Gastroesophageal sphincter (tissue), 4 donors: ENCODE measurements around the gene MED25. TPM values are rescaled to one million over a fixed set of nuclear protein-coding genes. Genes with fewer than 3 reads are reported as not detected.

ENCODE experiments used
- ATAC-seq: fragments of 150-250 bp; one replicate; pipeline ENCODE4 v1.9.1; 2016; ENCODE audit warnings: mild to moderate bottlenecking, moderate library complexity
- H3K27ac ChIP-seq, 4 donors: fragments of 200-600 bp; sonication (generic) in 3 of 4; 1 replicate in 3 of 4; 2 replicates in 1 of 4; pipeline ENCODE4 v1.5.1; 2016 to 2019
- H3K27me3 ChIP-seq: fragments of 200-600 bp; sonication (generic); one replicate; pipeline ENCODE4 v1.5.1; 2019
- H3K36me3 ChIP-seq, 2 donors: fragments of 200-600 bp; sonication (generic); one replicate each; pipeline ENCODE4 v1.5.1; 2019; ENCODE audit warnings: control low read depth in 1 of 2
- H3K4me1 ChIP-seq, 3 donors: fragments of 200-600 bp; sonication (generic); 1 replicate in 2 of 3; 2 replicates in 1 of 3; pipeline ENCODE4 v1.5.1; 2016 to 2019; ENCODE audit warnings: control low read depth in 2 of 3
- H3K4me3 ChIP-seq, 2 donors: fragments of 200-600 bp; sonication (generic); one replicate each; pipeline ENCODE4 v1.5.1; 2019; ENCODE audit warnings: mild to moderate bottlenecking in 1 of 2, moderate library complexity in 1 of 2
- H3K9me3 ChIP-seq, 3 donors: fragments of 200-600 bp; sonication (generic); one replicate each; pipeline ENCODE4 v1.5.1; 2017 to 2019; ENCODE audit warnings: control low read depth in 2 of 3
- EP300 ChIP-seq: sonication (generic); formaldehyde crosslinking; IDR thresholded peaks from one replicate; pipeline ENCODE4 v1.6.1; 2017; ENCODE audit warnings: antibody characterized with exemption, mild to moderate bottlenecking
- POLR2A ChIP-seq, 2 donors: fragments of 450-650 bp; IDR thresholded peaks; one replicate each; pipeline ENCODE4 v1.6.1; 2017; ENCODE audit warnings: antibody characterized with exemption in 2 of 2, mild to moderate bottlenecking in 2 of 2, moderate library complexity in 1 of 2
- POLR2AphosphoS5 ChIP-seq: sonication (generic); formaldehyde crosslinking; IDR thresholded peaks from one replicate; pipeline ENCODE4 v1.6.1; 2017; ENCODE audit warnings: antibody characterized with exemption
- WGBS, 2 donors: methylation state at CpG; one replicate each; pipeline ENCODE4 v1.1.5; 2018; ENCODE audit warnings: low coverage in 1 of 2; 5-methylcytosine and 5-hydroxymethylcytosine counted together
- small RNA-seq, 4 donors: library from RNA; depleted of rRNA; stranded (forward); fragments of <200 nt; gene quantifications; one replicate each; pipeline ENCODE3, GENCODE V24; 2016
- total RNA-seq, 4 donors: library from RNA; depleted of rRNA; stranded (reverse); fragments of >200 nt; gene quantifications; one replicate each; pipeline ENCODE4 v1.1.0, GENCODE V29; 2016
- TF ChIP-seq, protein P1 (sequence below), 4 experiments: fragments of 200-600 bp in 2 of 4; fragments of 450-650 bp in 2 of 4; sonication (generic) in 1 of 4; IDR thresholded peaks; one replicate each; pipeline ENCODE4 v1.5.1; 2017 to 2019; ENCODE audit warnings: antibody characterized with exemption in 4 of 4, mild to moderate bottlenecking in 2 of 4, moderate library complexity in 2 of 4

Gene MED25
- total RNA-seq, 4 donors from 2014 or later = 26.7 to 36.1 (median 28.7) TPM

DNA sequence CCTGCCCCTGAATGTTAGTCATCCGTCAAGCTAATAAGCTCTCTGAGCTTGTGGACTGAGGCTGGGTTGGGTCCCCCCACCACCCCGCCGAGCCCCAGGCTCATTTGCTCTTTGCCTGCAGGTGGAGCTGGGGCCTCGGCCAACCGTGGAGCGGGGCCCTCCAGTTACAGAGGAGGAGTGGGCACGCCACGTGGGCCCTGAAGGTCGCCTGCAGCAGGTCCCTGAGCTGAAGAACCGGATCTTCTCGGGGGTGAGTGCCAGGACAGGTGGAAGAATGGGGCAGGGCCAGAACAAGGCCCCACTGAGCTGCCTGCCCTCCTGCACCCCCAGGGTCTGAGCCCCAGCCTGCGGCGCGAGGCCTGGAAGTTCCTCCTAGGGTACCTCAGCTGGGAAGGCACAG, 64.6 kb downstream of the MED25 start:
- Histone ChIP-seq H3K36me3 (peaks cover 0 to 88% of the 10 kb centered on the region in 2 donors), H3K27me3 (no peaks in the 10 kb centered on the region), H3K4me3 (no peak overlapping the region), H3K4me1 (peaks cover 0 to 26% (median 9%) of the 10 kb centered on the region in 3 donors), H3K9me3 (peaks cover 0 to 4% (median 0%) of the 10 kb centered on the region in 3 donors), H3K27ac (no peak overlapping the region)
- 100% methylated on average over 4 of the region's 14 CpGs; no CpG with 5 or more reads in 1 of the 2 donors for WGBS, 2 donors
- TF ChIP-seq POLR2A (IDR thresholded peaks at IDR 0.05) = no peak
- TF ChIP-seq, protein P1, sequence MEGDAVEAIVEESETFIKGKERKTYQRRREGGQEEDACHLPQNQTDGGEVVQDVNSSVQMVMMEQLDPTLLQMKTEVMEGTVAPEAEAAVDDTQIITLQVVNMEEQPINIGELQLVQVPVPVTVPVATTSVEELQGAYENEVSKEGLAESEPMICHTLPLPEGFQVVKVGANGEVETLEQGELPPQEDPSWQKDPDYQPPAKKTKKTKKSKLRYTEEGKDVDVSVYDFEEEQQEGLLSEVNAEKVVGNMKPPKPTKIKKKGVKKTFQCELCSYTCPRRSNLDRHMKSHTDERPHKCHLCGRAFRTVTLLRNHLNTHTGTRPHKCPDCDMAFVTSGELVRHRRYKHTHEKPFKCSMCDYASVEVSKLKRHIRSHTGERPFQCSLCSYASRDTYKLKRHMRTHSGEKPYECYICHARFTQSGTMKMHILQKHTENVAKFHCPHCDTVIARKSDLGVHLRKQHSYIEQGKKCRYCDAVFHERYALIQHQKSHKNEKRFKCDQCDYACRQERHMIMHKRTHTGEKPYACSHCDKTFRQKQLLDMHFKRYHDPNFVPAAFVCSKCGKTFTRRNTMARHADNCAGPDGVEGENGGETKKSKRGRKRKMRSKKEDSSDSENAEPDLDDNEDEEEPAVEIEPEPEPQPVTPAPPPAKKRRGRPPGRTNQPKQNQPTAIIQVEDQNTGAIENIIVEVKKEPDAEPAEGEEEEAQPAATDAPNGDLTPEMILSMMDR (IDR thresholded peaks at IDR 0.05) = no peak
- TF ChIP-seq EP300 = no peak
- no peak for TF ChIP-seq POLR2AphosphoS5
- ATAC-seq = no peak

DNA sequence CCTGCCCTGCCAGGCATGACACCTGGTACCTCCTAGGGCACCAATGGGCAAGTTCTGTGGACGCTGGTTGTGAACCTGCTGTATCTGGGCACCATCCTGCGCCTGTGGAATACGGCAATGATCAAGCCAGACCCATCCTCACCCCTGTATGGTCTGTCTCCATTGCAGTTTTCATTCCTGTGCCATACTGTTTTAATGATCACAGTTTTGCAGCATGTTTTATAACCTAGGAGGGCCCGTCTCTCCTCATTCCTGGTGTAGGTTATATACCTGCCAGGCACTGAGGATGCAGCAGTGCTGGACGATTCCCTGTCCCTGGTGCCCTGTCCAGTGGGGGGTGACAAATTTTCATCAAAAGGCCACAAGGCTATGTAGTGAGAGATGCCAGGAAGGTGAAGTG, 65.0 kb downstream of the MED25 start:
- 83 to 100% methylated on average over 1 of the region's 5 CpGs for WGBS, 2 donors
- no peak overlapping the region for H3K4me3 ChIP-seq
- no peak for ATAC-seq
- TF ChIP-seq, protein P1 (IDR thresholded peaks at IDR 0.05) = no peak
- no peak for TF ChIP-seq POLR2AphosphoS5
- no peak for TF ChIP-seq EP300
- no peak for TF ChIP-seq POLR2A (IDR thresholded peaks at IDR 0.05)
- no peak overlapping the region for H3K27ac ChIP-seq
- no peaks in the 10 kb centered on the region for H3K27me3 ChIP-seq
- H3K36me3 ChIP-seq = peaks cover 0 to 92% of the 10 kb centered on the region in 2 donors
- H3K4me1 ChIP-seq = peaks cover 0 to 24% (median 9%) of the 10 kb centered on the region in 3 donors
- peaks cover 0 to 4% (median 0%) of the 10 kb centered on the region in 3 donors for H3K9me3 ChIP-seq

DNA sequence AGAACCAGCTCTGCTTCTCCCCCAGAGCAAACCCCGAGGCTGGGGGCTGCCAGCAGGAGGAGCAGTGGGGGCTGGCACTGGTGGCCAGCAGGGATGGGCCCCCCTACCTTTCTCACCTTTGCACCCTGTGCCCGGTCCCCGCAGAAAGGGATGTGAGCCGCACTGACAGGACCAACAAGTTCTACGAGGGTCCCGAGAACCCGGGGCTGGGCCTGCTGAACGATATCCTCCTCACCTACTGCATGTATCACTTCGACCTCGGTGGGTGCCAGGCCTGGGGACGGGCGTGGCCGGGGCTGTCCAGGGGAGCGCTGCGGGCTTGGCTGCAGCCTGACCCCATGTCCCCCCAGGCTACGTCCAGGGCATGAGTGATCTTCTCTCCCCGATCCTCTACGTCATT, 66.0 kb downstream of the MED25 start:
- H3K27me3 ChIP-seq = peaks cover under 1% of the 10 kb centered on the region
- H3K9me3 ChIP-seq = peaks cover 0 to 4% (median 0%) of the 10 kb centered on the region in 3 donors
- H3K27ac ChIP-seq = no peak overlapping the region
- WGBS, 2 donors = no CpG with 5 or more reads among the region's 18 CpGs
- H3K4me1 ChIP-seq = peaks cover 0 to 14% (median 2%) of the 10 kb centered on the region in 3 donors
- TF ChIP-seq POLR2AphosphoS5 = no peak
- TF ChIP-seq, protein P1 (IDR thresholded peaks at IDR 0.05) = no peak
- ATAC-seq = no peak
- peaks cover 0 to 100% of the 10 kb centered on the region in 2 donors for H3K36me3 ChIP-seq
- H3K4me3 ChIP-seq = no peak overlapping the region

DNA sequence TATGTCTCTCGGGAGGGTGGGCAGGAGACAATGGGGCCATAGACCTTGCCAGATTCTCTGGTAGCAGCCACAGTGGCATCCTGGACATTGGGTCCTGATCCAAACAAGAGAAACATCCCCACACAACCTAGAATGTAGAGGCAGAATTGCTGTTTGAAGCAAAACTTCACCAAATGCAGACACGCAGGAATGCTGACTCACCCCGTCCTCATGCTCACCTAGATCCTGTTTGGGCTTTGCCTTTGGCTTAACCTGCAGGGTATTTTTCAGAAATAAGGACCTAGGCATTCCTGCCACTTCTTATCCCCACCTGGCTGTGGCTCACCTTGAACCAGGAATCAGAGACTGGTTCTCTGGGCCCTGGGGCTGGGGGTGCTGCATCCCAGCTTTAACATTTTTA, 66.7 kb downstream of the MED25 start:
- H3K27me3 ChIP-seq = peaks cover 7% of the 10 kb centered on the region
- WGBS, 2 donors = 93 to 100% methylated on average over 1 to 2 of the region's 3 CpGs
- H3K4me1 ChIP-seq = peaks cover 0 to 10% (median 2%) of the 10 kb centered on the region in 3 donors
- ATAC-seq = no peak
- peaks cover 0 to 96% of the 10 kb centered on the region in 2 donors for H3K36me3 ChIP-seq
- H3K9me3 ChIP-seq = peaks cover 0 to 4% (median 0%) of the 10 kb centered on the region in 3 donors
- TF ChIP-seq, protein P1 (IDR thresholded peaks at IDR 0.05) = no peak
- TF ChIP-seq POLR2AphosphoS5 (no peak), POLR2A (IDR thresholded peaks at IDR 0.05) (no peak), EP300 (no peak)
- H3K4me3 ChIP-seq = no peak overlapping the region
- no peak overlapping the region for H3K27ac ChIP-seq

Small RNAs within 50 kb of the gene (small RNA-seq; reads per million reads assigned to genes)
- 0 to 0.55 (median 0.06) reads per million in 4 donors for gene MIR4749
- 0 reads per million in 4 donors for gene MIR6799

Other genes with a start within 250 kb of the MED25 start
- gene NOSIP, start 237.7 kb upstream of the MED25 start, total RNA-seq = 10 to 100 TPM; 45.5 to 59.6 (median 51.8) TPM
- gene PRRG2, start 237.0 kb upstream of the MED25 start, total RNA-seq = 1 to 10 TPM in 2 of 4 donors, not detected in 2; 1.0 to 1.1 TPM
- 10 to 100 TPM in 3 of 4 donors, 1 to 10 TPM in 1; 9.3 to 24.1 (median 14.8) TPM for gene PRR12, start 227.1 kb upstream of the MED25 start, total RNA-seq
- gene RRAS, start 178.1 kb upstream of the MED25 start, total RNA-seq = 100 to 1,000 TPM; 100 to 162 (median 136) TPM
- gene SCAF1, start 176.1 kb upstream of the MED25 start, total RNA-seq = 10 to 100 TPM; 18.2 to 37.5 (median 18.5) TPM
- 10 to 100 TPM; 29.2 to 68.6 (median 39.9) TPM for gene IRF3, start 152.4 kb upstream of the MED25 start, total RNA-seq
- gene BCL2L12, start 152.4 kb upstream of the MED25 start, total RNA-seq = 1 to 10 TPM; 3.3 to 7.9 (median 6.4) TPM
- gene PRMT1, start 141.0 kb upstream of the MED25 start, total RNA-seq = 100 to 1,000 TPM; 137 to 152 (median 146) TPM
- 1 to 10 TPM in 3 of 4 donors, not detected in 1; 1.3 to 4.1 (median 1.5) TPM for gene ADM5, start 128.7 kb upstream of the MED25 start, total RNA-seq
- gene CPT1C, start 127.2 kb upstream of the MED25 start, total RNA-seq = 1 to 10 TPM; 2.0 to 3.0 (median 2.6) TPM
- 1 to 10 TPM in 1 of 4 donors, under 1 TPM in 1, not detected in 2; 0.73 to 4.2 TPM for gene TSKS, start 55.0 kb upstream of the MED25 start, total RNA-seq
- gene AP2A1, start 51.3 kb upstream of the MED25 start, total RNA-seq = 100 to 1,000 TPM in 1 of 4 donors, 10 to 100 TPM in 3; 69.9 to 103 (median 76.1) TPM
- 10 to 100 TPM; 14.8 to 23.0 (median 20.1) TPM for gene FUZ, start 5.0 kb upstream of the MED25 start, total RNA-seq
- 10 to 100 TPM; 52.9 to 89.1 (median 60.0) TPM for gene PTOV1, start 32.9 kb downstream of the MED25 start, total RNA-seq
- 10 to 100 TPM; 12.5 to 64.3 (median 29.4) TPM for gene PNKP, start 49.3 kb downstream of the MED25 start, total RNA-seq
- 10 to 100 TPM; 14.4 to 24.6 (median 19.7) TPM for gene AKT1S1, start 59.1 kb downstream of the MED25 start, total RNA-seq
- 10 to 100 TPM; 25.1 to 41.9 (median 37.3) TPM for gene TBC1D17, start 59.4 kb downstream of the MED25 start, total RNA-seq
- 1 to 10 TPM in 1 of 4 donors, under 1 TPM in 1, not detected in 2; 0.39 to 1.2 TPM for gene IL4I1, start 78.6 kb downstream of the MED25 start, total RNA-seq
- 10 to 100 TPM; 12.3 to 22.7 (median 16.7) TPM for gene ATF5, start 110.9 kb downstream of the MED25 start, total RNA-seq
- 10 to 100 TPM; 30.1 to 43.2 (median 37.7) TPM for gene NUP62, start 111.2 kb downstream of the MED25 start, total RNA-seq
- 1 to 10 TPM in 3 of 4 donors, under 1 TPM in 1; 0.85 to 3.6 (median 1.3) TPM for gene SIGLEC11, start 142.9 kb downstream of the MED25 start, total RNA-seq
- gene VRK3, start 207.1 kb downstream of the MED25 start, total RNA-seq = 10 to 100 TPM; 17.5 to 34.3 (median 26.0) TPM
- gene ZNF473, start 207.7 kb downstream of the MED25 start, total RNA-seq = 10 to 100 TPM in 2 of 4 donors, 1 to 10 TPM in 2; 5.5 to 20.9 (median 11.4) TPM